GM18508 (cell line): ENCODE data around the gene TNS4.

Experiments used
- ATAC-seq: cut with Tn5 transposase; IDR thresholded peaks from one replicate; pipeline ENCODE4 v1.9.1; 2021; ENCODE audit warnings: moderate number of reproducible peaks; ENCODE audit not compliant: insufficient read depth, unreplicated experiment

TNS4 gene

GRCh38 chr17:40536295-40537171 is 35.1 kb upstream of the TNS4 start:
- no peak for ATAC-seq

GRCh38 chr17:40535924-40536294 is 34.5 kb upstream of the TNS4 start:
- no peak for ATAC-seq

DNA sequence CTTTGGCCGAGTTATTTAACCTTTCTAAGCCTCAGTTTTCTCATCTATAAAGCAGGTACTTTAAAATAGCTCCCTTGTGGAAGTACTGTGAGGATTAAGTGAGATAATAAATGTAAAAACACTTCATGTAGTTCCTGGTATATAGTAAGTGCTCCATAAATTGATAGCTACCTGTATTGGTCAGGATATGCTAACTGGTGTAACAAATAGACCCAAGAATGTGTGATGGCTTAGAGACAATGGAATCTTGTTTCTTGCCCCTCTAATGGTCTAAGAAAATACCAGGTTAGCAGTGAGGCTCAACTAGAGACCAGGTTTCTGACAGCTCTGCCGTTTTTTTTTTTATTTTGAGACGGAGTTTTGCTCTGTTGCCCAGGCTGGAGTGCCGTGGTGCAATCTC is 34.0 kb upstream of the TNS4 start:
- ATAC-seq: no peak

- no peak for ATAC-seq
These were observed 33.2 kb upstream of the TNS4 start for GRCh38 chr17:40534371-40535189.

DNA sequence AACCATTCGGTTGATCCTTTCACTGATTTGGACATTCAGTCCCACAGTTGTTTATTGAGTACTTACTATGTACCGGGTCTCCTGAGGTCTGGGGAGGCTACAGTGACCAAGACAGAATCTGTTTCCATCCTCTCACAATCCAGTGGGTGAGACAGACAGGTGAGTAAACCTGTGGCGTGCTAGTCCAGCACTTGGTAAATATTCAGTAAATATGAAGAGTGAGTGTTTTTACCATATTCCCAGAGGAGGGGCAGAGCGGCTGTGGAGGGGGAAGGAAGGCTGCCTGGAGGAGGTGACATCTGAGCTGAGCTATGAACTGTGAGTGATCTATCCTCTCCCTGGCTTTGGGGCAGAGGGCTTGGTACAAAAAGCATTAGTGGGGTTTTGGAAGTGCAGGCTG is 32.5 kb upstream of the TNS4 start:
- no peak for ATAC-seq

- no peak for ATAC-seq
These were observed 31.3 kb upstream of the TNS4 start for GRCh38 chr17:40532520-40533253.

- ATAC-seq: no peak
These were observed 29.9 kb upstream of the TNS4 start for GRCh38 chr17:40531051-40531991.

DNA sequence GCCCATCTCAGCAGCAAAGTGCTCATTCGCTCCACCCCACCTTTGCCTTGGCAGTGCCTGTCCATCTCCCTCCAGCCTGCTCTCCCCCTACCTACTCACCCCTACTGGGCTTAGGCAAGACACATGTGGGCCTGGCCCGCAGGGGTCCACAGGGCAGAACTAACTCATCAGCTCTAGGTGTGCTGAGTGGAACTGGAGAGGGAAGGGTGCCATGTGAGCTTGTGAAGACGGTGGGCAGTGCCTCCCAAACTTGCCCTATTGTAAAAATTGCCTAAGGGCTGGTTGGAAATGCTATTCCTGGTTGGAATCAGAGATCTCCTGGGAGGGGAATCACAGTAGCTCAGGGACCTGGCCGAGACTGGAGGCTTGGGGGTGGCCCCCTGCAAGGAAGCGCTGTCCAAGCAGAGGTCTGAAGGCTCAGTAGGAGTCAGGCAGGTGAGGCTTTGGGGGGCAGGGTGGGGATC is 29.1 kb upstream of the TNS4 start:
- ATAC-seq: no peak

DNA sequence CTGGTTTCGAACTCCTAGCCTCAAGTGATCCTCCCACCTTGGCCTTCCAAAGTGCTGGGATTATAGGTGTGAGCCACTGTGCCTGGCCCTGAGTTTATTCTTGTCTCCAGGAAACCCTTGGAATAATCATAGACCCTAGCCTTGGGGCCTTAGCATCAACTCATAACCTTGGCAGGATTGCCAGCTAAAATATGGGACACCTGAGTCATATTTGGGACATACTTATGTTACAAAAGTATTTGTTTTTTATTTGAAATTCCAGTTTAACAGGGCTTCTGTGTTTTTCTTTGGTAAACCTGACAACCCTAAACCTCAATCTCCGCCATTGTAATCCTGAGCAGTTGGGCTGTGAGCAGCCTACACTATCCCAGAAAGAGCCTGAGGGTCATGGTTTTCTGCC is 28.6 kb upstream of the TNS4 start:
- ATAC-seq: no peak

DNA sequence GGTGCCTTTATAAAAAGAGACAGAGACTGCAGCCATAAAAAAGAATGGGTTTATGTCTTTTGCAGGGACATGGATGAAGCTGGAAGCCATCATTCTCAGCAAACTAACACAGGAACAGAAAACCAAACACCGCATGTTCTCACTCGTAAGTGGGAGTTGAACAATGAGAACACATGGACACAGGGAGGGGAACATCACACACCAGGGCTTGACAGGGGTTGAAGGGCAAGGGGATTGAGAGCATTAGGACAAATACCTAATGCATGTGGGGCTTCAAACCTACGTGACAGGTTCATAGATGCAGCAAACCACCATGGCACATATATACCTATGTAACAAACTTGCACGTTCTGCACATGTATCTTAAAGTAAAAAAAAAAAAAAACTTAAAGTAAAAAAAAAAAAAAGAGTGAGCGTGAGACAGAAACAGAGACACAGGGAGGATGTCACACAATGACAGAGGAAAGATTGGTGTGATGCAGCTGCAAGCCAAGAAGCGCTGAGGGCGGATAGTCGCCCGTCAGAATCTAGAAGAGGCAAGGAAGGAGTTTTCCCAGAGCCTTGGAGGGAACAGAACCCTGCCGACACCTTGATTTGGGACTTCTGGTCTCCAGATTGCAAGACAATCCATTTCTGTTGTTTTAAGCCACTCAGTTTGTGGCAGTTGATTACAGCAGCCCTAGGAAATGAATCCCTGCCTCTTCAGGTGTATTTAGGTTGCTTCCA is 27.4 kb upstream of the TNS4 start:
- no peak for ATAC-seq

GRCh38 chr17:40526668-40527067 is 25.2 kb upstream of the TNS4 start:
- ATAC-seq: no peak

GRCh38 chr17:40525294-40525693 is 23.9 kb upstream of the TNS4 start:
- ATAC-seq: no peak

DNA sequence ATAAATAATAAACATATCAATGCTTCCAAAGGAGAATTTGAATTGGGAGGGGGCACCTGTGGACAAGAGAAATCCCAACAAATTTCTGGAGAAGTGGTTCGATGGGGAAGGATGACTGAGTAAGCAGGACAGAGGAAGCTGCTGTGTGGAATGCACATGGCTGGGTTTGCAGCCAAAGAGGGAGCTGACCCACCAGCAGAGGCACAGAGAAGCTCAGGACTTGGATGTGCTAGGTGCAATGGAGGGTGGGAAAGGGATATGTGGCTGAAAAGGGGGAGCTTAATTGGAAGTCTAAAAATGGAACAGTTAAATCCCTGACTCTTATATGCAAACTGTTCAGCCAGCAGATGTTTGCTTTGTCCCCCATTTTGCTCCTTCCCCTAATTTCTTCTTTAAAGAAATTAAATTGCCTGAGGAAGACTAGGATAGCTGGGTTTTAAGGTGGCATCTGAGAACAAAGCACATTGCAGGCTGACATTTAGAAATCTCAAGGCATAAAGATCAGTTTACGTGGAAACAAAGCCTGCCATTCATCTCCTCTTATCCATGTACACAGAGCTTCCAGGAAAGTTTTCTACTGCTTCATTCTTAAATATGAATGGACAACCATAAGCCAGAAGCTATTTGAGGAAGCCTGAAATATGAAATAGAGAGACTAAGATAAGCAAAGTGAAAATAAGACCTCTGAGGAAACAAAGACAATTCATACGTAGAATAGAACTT is 23.0 kb upstream of the TNS4 start:
- no peak for ATAC-seq

DNA sequence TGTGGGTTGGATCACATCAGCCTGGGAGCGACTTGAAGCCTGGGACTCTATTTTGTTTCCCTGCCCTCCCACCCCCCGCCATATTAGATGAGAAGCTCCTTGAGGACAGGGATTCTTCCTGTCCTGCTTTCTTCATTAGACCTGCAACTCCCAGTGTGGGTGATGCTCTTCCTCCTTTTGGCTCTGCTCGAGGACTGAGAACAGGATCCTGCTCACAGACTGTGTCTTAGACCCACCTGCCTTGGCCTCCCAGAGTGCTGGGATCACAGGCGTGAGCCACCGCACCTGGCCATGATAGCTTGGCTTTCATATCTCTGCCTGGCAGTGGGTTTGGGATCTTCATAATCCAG is 21.5 kb upstream of the TNS4 start:
- ATAC-seq: no peak

- no peak for ATAC-seq
These were observed 21.0 kb upstream of the TNS4 start for GRCh38 chr17:40522250-40522960.

GRCh38 chr17:40520991-40521453 is 19.6 kb upstream of the TNS4 start:
- no peak for ATAC-seq

DNA sequence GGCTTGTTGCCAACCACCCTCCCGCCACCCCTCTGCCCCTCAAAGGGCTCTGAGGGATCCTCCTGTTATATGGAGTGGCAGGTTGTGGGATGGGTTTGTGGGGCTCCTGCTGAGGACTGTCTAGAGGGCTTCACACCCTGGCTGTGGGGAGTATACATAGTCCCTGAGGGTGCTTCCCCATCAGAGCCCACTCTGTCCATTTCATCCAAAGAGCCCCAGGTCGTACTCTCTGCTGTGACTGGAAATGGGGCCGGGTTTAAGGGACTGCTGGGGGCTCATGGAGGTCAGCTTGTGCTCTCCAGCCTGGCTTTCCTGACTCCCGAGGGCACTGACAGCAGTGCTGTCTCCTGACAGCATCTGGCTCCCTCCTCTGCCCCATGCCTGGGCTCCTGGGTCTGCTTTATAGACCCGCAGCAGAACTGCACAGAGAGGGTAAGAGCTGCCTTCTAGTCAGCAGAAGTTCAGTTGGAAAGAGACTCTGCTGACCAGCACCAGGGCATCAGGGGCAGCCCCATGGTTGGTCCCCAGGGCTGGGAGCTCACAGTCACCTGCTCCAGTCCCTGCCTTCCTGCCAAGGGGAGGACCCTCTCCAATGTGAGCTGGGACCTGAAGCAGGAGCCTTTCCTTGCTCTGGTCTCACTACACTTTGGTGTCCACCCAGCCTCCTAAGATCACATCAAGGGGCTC is 17.8 kb upstream of the TNS4 start:
- ATAC-seq: no peak
